HG03045 (cell line): Measurements from ENCODE around the gene URB2.
"Not testable (repeated sequence)": the region's sequence is repeated elsewhere in the genome, so short reads cannot be mapped to it uniquely, and the experiment has no call there.

Source experiments
- ATAC-seq: cut with Tn5 transposase; IDR thresholded peaks from one replicate; pipeline ENCODE4 v1.9.1; 2021; ENCODE audit warnings: mild to moderate bottlenecking, moderate library complexity; ENCODE audit not compliant: unreplicated experiment

URB2 gene

DNA sequence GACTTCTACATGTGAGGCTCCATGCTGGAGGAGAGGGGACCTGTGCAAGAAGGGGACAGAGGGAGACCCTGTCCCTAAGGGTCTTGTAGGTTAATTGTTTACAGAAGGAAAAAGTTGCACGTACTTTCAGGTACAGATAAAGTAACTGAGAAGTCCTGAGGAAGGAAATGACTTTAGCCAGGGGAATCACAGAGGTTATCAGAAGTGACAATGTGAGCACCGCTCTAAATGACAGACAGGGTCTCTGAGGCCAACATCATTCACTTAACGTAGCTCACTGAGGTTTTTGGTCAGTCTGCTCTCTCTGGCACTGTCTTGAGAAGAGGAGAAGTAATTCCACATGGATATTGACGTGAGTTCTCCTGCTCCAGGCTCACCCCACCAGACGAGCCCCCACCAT is 12.1 kb upstream of the URB2 start:
- ATAC-seq = no peak

- ATAC-seq = no peak
Measured at GRCh38 chr1:229614701-229615100, 11.3 kb upstream of the URB2 start.

DNA sequence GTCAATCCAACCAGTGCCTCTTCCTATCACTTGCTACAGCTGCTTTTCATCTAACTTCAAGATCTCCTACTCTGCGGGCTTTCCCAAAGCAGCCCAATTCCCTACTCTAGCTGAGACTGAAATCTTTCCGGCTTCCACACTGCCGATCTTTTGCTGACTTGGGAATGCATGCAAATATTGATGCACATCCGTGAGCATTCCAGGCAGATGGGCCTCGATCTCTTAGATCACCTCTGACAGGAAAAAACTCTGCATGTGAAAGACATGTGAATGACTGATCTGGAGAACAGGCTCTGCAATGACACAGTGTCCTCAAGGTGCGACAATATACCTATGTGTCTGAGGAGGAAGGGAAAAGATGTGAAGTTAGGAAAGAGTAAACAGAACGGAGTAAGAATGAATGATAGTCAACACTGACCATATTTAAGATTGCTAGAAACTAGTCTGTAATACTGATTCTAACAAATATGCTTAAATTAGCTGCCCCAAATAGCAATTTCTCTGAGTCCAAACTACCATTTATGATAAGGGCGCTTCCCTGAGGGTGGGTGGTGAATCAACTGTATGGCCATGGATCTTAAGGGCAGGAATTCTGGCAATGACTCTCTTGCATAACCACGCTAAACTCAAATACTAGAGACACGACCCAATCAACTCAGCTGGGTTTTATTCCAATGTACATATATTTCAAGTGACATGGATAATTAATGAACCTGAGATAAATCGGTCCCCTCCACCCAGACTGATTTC is 8.5 kb upstream of the URB2 start:
- no peak for ATAC-seq

DNA sequence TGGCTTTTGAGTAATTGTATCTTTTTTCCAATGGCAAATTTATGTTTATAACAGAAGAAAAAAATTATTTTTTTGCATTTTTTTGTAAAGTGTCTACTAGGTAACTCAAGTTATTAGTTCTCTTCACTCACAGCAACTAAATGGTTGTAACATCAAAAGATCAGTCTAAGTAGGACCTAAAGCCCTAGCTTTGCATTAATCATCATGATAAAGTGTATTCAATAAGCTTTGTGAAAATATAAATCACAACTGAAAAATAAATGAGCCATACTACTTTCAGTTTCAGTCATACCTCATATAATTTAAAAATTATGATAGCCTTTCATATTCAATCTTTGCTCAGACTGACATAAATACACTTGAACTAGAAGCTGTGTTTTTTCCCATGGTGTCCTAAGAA is 7.0 kb upstream of the URB2 start:
- no peak for ATAC-seq

DNA sequence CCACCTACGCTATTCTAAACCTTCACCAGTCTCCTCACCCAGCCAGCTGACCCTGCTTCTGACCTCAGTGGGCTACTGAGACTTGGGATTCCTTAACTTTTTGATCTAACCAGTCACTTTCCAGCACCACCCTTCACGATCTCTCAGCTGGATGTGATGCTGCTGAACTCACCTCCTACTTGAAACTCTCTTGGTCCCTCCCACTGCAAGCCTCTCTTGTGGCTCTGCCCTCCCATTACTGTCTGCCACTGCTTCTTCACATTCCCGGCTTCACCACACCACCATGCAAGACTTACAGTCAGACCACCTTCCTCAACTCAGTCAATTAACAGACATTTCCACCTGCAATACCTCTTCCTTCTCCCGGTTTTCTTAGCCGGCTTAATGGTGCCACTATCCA is 6.4 kb upstream of the URB2 start:
- ATAC-seq = no peak

GRCh38 chr1:229620876-229621275 is 5.2 kb upstream of the URB2 start:
- no peak for ATAC-seq

DNA sequence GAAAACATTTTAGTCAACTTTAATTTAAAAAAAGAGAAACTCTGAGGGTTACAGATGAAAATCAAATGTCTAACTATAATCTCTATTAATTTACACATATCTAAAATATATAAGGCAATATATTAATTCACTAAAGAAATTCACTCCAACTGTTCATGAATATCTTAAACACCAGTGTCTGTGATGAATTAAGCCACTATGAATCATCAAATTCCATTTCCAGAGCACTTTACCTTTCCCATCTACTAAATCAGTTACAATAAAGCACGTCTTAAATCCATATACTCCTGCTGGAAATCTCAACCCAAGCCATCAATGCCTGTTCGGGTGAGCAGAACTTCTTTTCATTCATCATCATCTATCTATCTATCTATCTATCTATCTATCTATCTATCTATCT is 4.4 kb upstream of the URB2 start:
- ATAC-seq = no peak

- ATAC-seq = not testable (repeated sequence)
Measured at GRCh38 chr1:229622641-229623120, 3.4 kb upstream of the URB2 start.

DNA sequence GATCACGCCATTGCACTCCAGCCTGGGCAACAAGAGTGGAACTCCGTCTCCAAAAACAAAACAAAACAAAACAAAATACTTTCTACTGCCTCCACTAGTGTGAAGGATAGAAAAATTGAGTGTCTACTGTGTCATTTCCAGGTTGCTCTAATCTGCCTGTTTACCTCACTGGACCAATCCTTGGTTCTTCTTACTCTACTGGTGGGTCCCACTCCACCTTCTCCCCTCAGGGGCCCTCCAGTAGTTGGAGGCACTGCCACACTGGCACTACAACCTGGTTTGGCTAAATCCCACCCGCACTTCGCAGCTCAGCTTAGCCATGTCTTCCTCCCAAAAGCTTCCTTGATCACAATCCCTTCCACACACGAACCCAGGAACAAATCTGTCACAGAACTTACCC is 2.8 kb upstream of the URB2 start:
- no peak for ATAC-seq

GRCh38 chr1:229623838-229624237 is 2.2 kb upstream of the URB2 start:
- ATAC-seq = no peak

DNA sequence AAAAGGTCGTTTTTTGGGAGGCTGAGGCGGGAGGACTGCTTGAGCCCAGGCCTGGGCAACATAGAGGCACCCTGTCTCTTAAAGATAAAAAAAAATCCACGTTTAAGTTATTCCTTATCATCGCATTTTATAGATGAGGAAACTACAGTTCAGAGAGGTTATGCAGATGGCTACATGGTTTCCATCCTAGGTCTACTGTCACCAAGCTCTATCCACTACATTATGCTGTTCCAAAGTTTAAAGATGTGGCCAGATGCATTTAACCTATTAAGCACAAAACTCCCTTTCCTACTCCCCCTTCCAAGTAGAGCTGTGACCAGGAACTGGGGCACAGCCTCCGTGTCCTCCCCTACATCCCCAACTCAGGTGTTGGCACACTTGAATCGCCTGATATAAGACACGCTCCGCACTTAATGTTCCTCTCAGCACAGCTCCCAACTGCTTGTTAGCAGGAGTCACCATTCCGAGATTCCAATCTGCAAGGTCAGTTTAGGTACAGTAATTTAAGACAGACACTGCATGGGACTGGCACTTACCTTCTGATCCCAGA is 1.5 kb upstream of the URB2 start:
- ATAC-seq = no peak

DNA sequence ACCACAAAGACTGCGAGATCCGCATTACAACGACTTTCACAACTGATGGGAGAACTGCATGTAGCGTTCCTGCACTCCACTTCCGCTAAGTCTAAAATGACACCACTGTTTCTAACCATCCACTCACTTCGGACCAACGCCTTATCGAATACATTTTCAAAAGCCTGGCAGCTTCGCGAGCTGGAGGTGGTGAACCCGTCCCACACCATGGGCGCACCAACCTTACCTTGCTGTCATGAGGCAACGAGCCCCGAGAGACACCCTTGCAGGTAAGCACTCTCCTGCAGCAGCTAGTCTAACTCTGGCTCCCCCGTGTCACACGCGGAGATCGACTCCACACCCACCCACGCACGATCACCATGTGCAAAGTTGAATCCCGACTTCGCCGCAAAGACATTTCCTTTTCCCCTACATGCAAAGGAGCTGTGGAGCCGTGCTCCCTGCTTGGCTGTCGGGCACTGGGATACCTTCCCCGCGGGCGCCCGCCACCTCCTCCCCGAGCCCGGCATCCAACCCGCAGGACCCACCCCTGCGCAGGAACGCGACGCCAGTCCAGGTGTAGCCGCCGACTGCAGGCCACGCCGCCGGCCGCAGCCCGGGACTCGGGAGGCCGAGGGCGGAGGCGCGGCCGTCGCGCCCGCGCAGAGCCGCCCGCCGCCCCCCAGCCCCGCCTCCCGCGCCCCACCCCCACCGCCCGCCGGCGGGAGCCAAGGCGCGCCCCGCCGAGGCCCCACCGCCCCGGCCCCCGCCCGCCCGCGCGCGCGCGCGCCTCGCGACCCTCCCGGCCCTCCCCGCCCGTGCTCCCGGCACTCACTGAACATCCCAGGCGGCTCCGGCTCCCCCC is 754 bp upstream of the URB2 start:
- peak; percentile 50 for ATAC-seq

GRCh38 chr1:229627003-229627402 is 956 bp downstream of the URB2 start:
- ATAC-seq = no peak

DNA sequence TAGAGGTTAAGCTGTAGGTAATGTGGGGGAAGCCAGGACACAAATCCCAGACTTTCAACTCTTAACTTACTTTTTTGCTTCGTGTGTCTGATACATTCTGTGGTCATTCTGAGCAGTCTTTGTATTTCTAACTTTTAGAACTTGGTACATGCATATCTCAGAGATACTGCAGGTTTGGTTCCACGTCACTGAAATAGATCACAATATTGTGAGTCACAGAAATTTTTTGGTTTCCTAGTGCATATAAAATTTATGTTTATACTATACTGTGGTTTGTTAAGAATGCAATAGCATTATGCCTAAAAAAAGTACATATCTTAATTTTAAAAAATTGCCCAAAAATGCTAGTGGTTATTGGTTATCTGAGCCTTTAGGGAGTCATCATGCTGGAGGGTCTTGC is 3.2 kb downstream of the URB2 start:
- no peak for ATAC-seq

GRCh38 chr1:229631148-229631547 is 5.1 kb downstream of the URB2 start:
- ATAC-seq = no peak

DNA sequence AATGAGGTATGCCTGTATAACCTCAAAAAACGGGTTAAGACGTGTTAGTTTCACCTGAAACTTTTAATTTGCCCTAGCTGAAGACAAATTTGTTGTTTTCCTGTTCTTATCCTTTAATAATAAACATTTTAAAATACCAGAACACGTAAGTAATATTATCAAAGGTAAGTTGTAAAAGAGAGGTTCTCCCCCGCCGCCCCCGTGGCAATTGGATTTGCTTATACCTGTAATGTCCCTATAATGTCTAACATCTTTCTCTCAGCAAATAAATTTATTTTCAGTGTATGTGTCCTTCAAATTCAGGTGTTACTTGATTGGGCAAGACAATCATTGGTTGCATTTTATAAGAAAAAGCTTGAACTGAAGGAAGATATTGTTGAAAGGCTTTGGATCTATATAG is 5.9 kb downstream of the URB2 start:
- no peak for ATAC-seq

- ATAC-seq = no peak
Measured at GRCh38 chr1:229636042-229636441, 10.0 kb downstream of the URB2 start.

DNA sequence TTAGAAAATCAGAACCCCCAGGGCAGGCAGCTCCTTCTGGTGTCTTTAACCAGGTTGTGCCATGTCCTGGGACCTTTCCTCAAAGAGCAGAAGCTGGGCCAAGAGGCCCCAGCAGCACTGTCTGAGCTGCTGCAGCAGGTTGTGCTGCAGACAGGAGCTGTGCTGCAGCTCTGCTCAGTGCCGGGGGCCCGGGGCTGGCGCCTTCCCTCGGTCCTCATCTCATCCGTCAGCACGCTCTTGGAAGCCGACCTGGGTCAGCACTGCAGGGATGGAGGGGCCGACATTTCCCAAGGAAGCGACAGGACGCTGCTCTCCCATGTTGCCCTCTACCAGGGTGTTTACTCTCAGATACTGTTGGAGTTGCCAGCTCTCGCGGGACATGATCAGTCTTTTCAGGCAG is 11.7 kb downstream of the URB2 start:
- ATAC-seq = no peak

- no peak for ATAC-seq
Measured at GRCh38 chr1:229640455-229640854, 14.4 kb downstream of the URB2 start.

- no peak for ATAC-seq
Measured at GRCh38 chr1:229641306-229641705, 15.3 kb downstream of the URB2 start.

DNA sequence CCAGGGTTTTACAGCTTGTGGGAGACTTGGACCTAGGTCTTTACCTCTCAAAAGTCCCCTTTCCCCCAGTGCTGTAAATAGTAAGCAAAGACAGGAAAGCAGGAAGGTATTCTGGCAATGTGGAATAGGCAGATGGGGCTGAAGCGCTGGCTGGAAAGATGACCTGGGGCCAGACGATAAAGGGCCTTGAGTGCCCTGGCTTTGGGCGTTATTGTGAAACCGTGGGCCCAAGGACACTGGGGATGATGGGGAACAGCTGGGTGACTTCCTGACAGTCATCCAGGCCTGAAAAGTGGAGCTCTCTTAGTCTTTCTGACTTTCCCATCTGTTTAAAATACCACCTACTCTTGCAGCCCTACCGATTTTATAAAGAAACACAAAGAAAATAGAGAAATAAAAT is 16.3 kb downstream of the URB2 start:
- ATAC-seq = no peak

- no peak for ATAC-seq
Measured at GRCh38 chr1:229642970-229643369, 16.9 kb downstream of the URB2 start.
